Hepatocyte (in vitro differentiated cells): ENCODE data around the gene TNFSF8.

Experiments used
- CTCF ChIP-seq: fragments of 200-600 bp; sonication (generic); IDR thresholded peaks from 2 replicates; pipeline ENCODE4 v1.5.1; 2016; ENCODE audit warnings: antibody characterized with exemption, mild to moderate bottlenecking; ENCODE audit not compliant: poor library complexity
- EZH2 ChIP-seq: fragments of 200-600 bp; sonication (generic); IDR thresholded peaks from 2 replicates; pipeline ENCODE4 v1.6.1; 2016; ENCODE audit warnings: antibody characterized with exemption, mild to moderate bottlenecking, borderline replicate concordance
- EZH2phosphoT487 ChIP-seq: fragments of 200-600 bp; sonication (generic); IDR thresholded peaks from one replicate; pipeline ENCODE4 v1.6.1; 2018; ENCODE audit warnings: antibody characterized with exemption, mild to moderate bottlenecking, low read depth, moderate library complexity; ENCODE audit not compliant: unreplicated experiment, severe bottlenecking

DNA sequence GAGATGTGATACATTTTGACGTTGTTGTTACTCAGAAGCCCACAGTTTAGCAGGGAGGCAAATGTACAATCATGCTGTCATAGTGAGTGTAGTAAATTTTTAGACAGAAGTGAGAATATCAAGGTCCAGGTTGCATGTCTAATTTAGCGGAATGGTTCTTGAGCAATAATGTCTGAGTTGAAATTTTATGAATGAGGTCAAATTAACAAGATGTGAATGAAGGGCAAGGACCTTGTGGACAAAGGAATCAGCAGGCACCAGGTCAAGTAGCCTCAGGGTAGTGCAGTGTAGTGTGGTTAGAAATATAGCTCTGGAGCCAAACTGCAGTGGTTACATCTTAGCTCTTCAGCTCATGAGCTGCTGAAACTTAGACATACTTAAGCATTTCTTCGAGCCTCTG, 36.2 kb downstream of the TNFSF8 start:
- no peak for TF ChIP-seq CTCF
- TF ChIP-seq EZH2 = no peak
- no peak for TF ChIP-seq EZH2phosphoT487
